ENCODE measurements around the gene SP8. TPM values are rescaled to one million over a fixed set of nuclear protein-coding genes. Genes with fewer than 3 reads are reported as not detected.
"Not testable (repeated sequence)": the region's sequence is repeated elsewhere in the genome, so short reads cannot be mapped to it uniquely, and the experiment has no call there.

The SP8 gene
- not detected in 2 replicates for polyA plus RNA-seq (2012; rRNA removed)
- not detected in 2 replicates for polyA plus RNA-seq (2012; cell fraction: cytosol; rRNA removed)
- polyA plus RNA-seq (2012; cell fraction: nucleus; rRNA removed): not detected in 2 replicates

DNA sequence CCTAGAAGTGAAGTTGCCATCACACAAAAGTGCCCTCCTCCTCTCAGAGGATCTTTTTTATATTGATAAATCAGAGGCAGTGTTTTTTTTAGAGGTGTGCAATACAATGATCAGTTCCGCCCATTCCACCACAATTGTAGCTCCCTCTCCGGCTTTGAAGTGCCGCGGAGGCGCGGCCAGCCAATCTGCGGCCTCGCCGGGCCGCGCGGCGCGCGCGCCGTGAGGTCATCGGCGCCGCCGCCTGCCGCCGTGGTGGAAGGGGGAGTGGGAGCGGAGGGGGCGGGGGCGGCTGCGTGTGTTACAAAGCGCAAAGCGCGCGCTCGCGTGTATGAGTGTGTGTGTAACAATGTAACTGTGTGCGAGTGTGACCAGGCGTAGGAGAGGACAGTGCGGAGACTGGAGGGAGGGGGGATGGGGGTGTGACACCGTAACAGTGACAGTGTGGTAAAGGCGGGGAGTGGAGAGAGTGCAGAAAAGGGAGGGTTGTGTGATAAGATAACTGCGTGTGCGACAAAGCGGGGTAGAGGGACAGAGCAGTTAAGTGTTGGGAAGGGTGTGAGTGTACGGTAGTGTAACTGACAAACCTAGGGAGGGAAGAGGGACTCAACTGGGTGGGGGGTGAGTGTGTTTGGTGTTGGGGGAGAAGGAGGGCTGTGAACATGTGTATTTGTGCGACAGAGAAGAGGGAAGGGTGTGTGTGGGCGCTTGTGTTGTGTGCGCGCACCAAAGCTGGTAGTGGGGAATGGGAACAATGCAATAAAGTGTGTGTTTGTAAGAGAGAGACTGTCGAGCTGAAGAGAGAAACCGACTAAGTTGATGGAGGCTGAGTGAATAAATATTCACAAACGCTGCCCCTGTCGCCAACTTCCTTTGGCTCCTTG is at the start of gene SP8:
Gene SP8 (minus strand): TSS at position 108 of the 881 bp plus-strand sequence. CDS start 88 bp downstream, at position 20.
- CTCF ChIA-PET: interaction anchor here (1.3 kb wide), 1 partner anchor 9 kb away, joined by 5 read pairs; no protein-coding TSS in a partner anchor
- peaks cover 0 to 4% of the 10 kb centered on the region in 2 experiments; a peak in 1 of 4 replicates for H3K4me1 ChIP-seq (ENCODE audit: control insufficient read depth in 1 of 2, insufficient read depth in 2 of 2, low read depth in 1 of 2, low read length in 1 of 2)

DNA sequence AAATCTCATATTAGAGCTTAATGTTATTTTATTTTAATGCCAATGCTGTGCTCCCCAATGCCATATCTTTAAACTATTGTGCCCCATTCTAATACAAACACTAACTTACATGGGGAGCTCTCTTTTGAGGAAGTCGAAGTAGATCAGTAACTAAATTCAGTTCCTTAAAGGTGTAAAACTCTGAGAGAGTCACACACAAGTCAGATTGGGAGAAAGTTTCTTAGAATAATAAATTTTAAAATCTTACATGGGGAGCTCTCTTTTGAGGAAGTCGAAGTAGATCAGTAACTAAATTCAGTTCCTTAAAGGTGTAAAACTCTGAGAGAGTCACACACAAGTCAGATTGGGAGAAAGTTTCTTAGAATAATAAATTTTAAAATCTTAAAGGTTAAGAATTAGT is 49.7 kb upstream of the SP8 start:
- 1% methylated on average over 2 of the region's 2 CpGs for WGBS (ENCODE audit: low lambda C conversion rate)
- H3K79me2 ChIP-seq (ENCODE audit: insufficient read depth); H4K20me1 ChIP-seq (ENCODE audit: insufficient read depth); CTCF ChIA-PET; H3K27me3 ChIP-seq (ENCODE audit: insufficient read depth); H3K4me2 ChIP-seq; H3K4me3 ChIP-seq (ENCODE audit: low read depth in 2 of 2, low read length in 1 of 2); H3K9ac ChIP-seq; POLR2A ChIA-PET; H3K4me1 ChIP-seq (ENCODE audit: control insufficient read depth in 1 of 2, insufficient read depth in 2 of 2, low read depth in 1 of 2, low read length in 1 of 2); H3K36me3 ChIP-seq (replicated peaks in 1 of 2; ENCODE audit: control insufficient read depth in 1 of 2, insufficient read depth in 2 of 2, low read length in 1 of 2); H3K9me3 ChIP-seq; H3F3A ChIP-seq (replicated peaks; ENCODE audit: insufficient read depth); H3K27ac ChIP-seq (ENCODE audit: low read depth in 2 of 2, low read length in 1 of 2); H3K9me2 ChIP-seq; DNase-seq; H2AFZ ChIP-seq (ENCODE audit: low read depth): not testable (repeated sequence)

More for the DNA sequence above, at the start of gene SP8:
- peaks cover 95% of the 10 kb centered on the region for H3K27me3 ChIP-seq (ENCODE audit: insufficient read depth)
- no peaks in the 10 kb centered on the region for H4K20me1 ChIP-seq (ENCODE audit: insufficient read depth)
- 0 out of 2 replicates have a peak within 1 kb of the TSS, but pooled peaks have one; percentile 37 for H2AFZ ChIP-seq (ENCODE audit: low read depth)
- no peaks in the 10 kb centered on the region for H3F3A ChIP-seq (replicated peaks; ENCODE audit: insufficient read depth)
- no peaks in the 10 kb centered on the region for H3K79me2 ChIP-seq (ENCODE audit: insufficient read depth)
- DNase-seq: peak; percentile 91
- H3K4me3 ChIP-seq (ENCODE audit: low read depth in 2 of 2, low read length in 1 of 2): peak within 1 kb of the TSS; percentile 37 to 40
- no peaks in the 10 kb centered on the region for H3K9me2 ChIP-seq
- POLR2A ChIA-PET: no interaction called here
- H3K36me3 ChIP-seq (replicated peaks in 1 of 2; ENCODE audit: control insufficient read depth in 1 of 2, insufficient read depth in 2 of 2, low read length in 1 of 2): no peaks in the 10 kb centered on the region
- WGBS (ENCODE audit: low lambda C conversion rate): 3% methylated on average over 50 of the region's 50 CpGs
- no peaks in the 10 kb centered on the region for H3K9me3 ChIP-seq
- peak within 1 kb of the TSS; percentile 51 for H3K4me2 ChIP-seq
- H3K27ac ChIP-seq (ENCODE audit: low read depth in 2 of 2, low read length in 1 of 2): no peak within 1 kb of the TSS
- no peak within 1 kb of the TSS for H3K9ac ChIP-seq
- TF ChIP-seq TEAD4 (IDR thresholded peaks at IDR 0.05; ENCODE audit: borderline replicate concordance, insufficient read depth) (no peak), EP300 (IDR thresholded peaks at IDR 0.05; ENCODE audit: borderline replicate concordance in 1 of 2, low read depth in 1 of 2, low read length in 1 of 2) (no peak), POLR2AphosphoS5 (IDR thresholded peaks at IDR 0.05; ENCODE audit: low read depth, low read length) (no peak), NRF1 (IDR thresholded peaks at IDR 0.05; ENCODE audit: low read depth, low read length) (0 out of 2 replicates have a peak, but pooled peaks have one; percentile 14), FOXM1 (IDR thresholded peaks at IDR 0.05; ENCODE audit: low read depth) (no peak)
- TF ChIP-seq, protein P1, sequence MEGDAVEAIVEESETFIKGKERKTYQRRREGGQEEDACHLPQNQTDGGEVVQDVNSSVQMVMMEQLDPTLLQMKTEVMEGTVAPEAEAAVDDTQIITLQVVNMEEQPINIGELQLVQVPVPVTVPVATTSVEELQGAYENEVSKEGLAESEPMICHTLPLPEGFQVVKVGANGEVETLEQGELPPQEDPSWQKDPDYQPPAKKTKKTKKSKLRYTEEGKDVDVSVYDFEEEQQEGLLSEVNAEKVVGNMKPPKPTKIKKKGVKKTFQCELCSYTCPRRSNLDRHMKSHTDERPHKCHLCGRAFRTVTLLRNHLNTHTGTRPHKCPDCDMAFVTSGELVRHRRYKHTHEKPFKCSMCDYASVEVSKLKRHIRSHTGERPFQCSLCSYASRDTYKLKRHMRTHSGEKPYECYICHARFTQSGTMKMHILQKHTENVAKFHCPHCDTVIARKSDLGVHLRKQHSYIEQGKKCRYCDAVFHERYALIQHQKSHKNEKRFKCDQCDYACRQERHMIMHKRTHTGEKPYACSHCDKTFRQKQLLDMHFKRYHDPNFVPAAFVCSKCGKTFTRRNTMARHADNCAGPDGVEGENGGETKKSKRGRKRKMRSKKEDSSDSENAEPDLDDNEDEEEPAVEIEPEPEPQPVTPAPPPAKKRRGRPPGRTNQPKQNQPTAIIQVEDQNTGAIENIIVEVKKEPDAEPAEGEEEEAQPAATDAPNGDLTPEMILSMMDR (IDR thresholded peaks at IDR 0.05): no peak
